B cell (primary cell): ENCODE measurements around the gene CLP1. TPM values are rescaled to one million over a fixed set of nuclear protein-coding genes. Genes with fewer than 3 reads are reported as not detected.

Experiments used
- ATAC-seq: fragments of 200-7000 bp; cut with Tn5 transposase; one replicate; pipeline ENCODE4 v1.10.0; 2021; ENCODE audit warnings: low read depth, mild to moderate bottlenecking, moderate number of reproducible peaks, moderate library complexity
- CTCF ChIA-PET: fragments of 350-600 bp; sonication (Branson Sonifier 250); formaldehyde crosslinking; loops from one replicate; lab custom pipeline; 2021; ENCODE audit warnings: antibody characterized with exemption, inconsistent platforms; lab: Charles Lee
- POLR2A ChIA-PET: fragments of 350-600 bp; sonication (Branson Sonifier 250); formaldehyde crosslinking; loops from one replicate; lab custom pipeline; 2021; ENCODE audit warnings: antibody characterized with exemption; lab: Charles Lee
- DNase-seq: peaks from one replicate; pipeline ENCODE4 v3.0.0; 2013
- H2AFZ ChIP-seq: 2 replicates; pipeline ENCODE4 v1.6.1; 2012; ENCODE audit warnings: mild to moderate bottlenecking, low read depth, low read length; ENCODE audit not compliant: insufficient read depth, poor library complexity, severe bottlenecking
- H3K27ac ChIP-seq, 2 donors: 1 replicate in 1 of 2; 2 replicates in 1 of 2; pipeline ENCODE4 v1.5.1; 2012 to 2013; ENCODE audit warnings: low read length in 2 of 2, mild to moderate bottlenecking in 2 of 2, moderate library complexity in 1 of 2
- H3K27me3 ChIP-seq, 4 experiments: fragments of 200-600 bp in 1 of 4; sonication (generic) in 1 of 4; replicated peaks in 1 of 4; 1 replicate in 2 of 4; 2 replicates in 2 of 4; pipeline versions ENCODE4 v1.6.1 to v1.7.0; 2013 to 2016; ENCODE audit warnings: low read length in 3 of 4, mild to moderate bottlenecking in 2 of 4, mixed read lengths in 1 of 4, moderate library complexity in 1 of 4; ENCODE audit not compliant: insufficient read depth in 4 of 4, control insufficient read depth in 3 of 4; ENCODE audit errors: control extremely low read depth in 1 of 4
- H3K36me3 ChIP-seq, 2 experiments: replicated peaks in 1 of 2; 1 replicate in 1 of 2; 2 replicates in 1 of 2; pipeline versions ENCODE4 v1.6.1 to v1.7.1; 2013; ENCODE audit warnings: low read length in 1 of 2; ENCODE audit not compliant: insufficient read depth in 2 of 2, control insufficient read depth in 1 of 2; ENCODE audit errors: control extremely low read depth in 1 of 2, extremely low read depth in 1 of 2
- H3K4me1 ChIP-seq, 2 donors: fragments of 200-600 bp in 1 of 2; sonication (generic) in 1 of 2; 1 replicate in 1 of 2; 2 replicates in 1 of 2; pipeline versions ENCODE4 v1.5.1 to v1.6.1; 2013 to 2017; ENCODE audit warnings: low read length in 2 of 2; ENCODE audit not compliant: control insufficient read depth in 2 of 2, insufficient read depth in 2 of 2
- H3K4me2 ChIP-seq: replicated peaks from 2 replicates; pipeline ENCODE3; 2012; ENCODE audit warnings: mild to moderate bottlenecking, low read depth, low read length; ENCODE audit not compliant: poor library complexity, severe bottlenecking
- H3K4me3 ChIP-seq, 5 experiments: fragments of 200-600 bp in 1 of 5; sonication (generic) in 1 of 5; 1 replicate in 3 of 5; 2 replicates in 2 of 5; pipeline versions ENCODE4 v1.5.1 to v1.7.0; 2011 to 2016; ENCODE audit warnings: low read length in 4 of 5, mild to moderate bottlenecking in 4 of 5, low read depth in 2 of 5, control low read depth in 1 of 5, moderate library complexity in 1 of 5; ENCODE audit not compliant: insufficient read depth in 1 of 5; ENCODE audit errors: control extremely low read depth in 1 of 5, extremely low read depth in 1 of 5
- H3K79me2 ChIP-seq: fragments of 200-600 bp; sonication (generic); one replicate; pipeline ENCODE4 v1.6.0; 2016; ENCODE audit warnings: low read length; ENCODE audit not compliant: control insufficient read depth, insufficient read depth
- H3K9ac ChIP-seq: fragments of 200-600 bp; sonication (generic); 2 replicates; pipeline ENCODE4 v1.6.1; 2017; ENCODE audit warnings: mild to moderate bottlenecking, low read length, moderate library complexity
- H3K9me3 ChIP-seq, 3 donors: one replicate each; pipeline versions ENCODE4 v1.6.1 to v1.7.1; 2013; ENCODE audit warnings: low read length in 2 of 3; ENCODE audit not compliant: control insufficient read depth in 2 of 3, insufficient read depth in 1 of 3; ENCODE audit errors: control extremely low read depth in 1 of 3
- H4K20me1 ChIP-seq: 2 replicates; pipeline ENCODE4 v1.6.0; 2012; ENCODE audit warnings: mild to moderate bottlenecking, low read length; ENCODE audit not compliant: insufficient read depth, control insufficient read depth, poor library complexity, severe bottlenecking
- H3K27ac Mint-ChIP-seq: one replicate; pipeline ENCODE4 v1.8.0; 2021; ENCODE audit warnings: mixed read lengths
- H3K27me3 Mint-ChIP-seq: one replicate; pipeline ENCODE4 v1.8.0; 2021; ENCODE audit warnings: mixed read lengths
- H3K4me1 Mint-ChIP-seq: one replicate; pipeline ENCODE4 v1.8.0; 2021; ENCODE audit warnings: mixed read lengths
- H3K4me3 Mint-ChIP-seq: one replicate; pipeline ENCODE4 v1.8.0; 2021; ENCODE audit warnings: mixed read lengths
- H3K9me3 Mint-ChIP-seq: one replicate; pipeline ENCODE4 v1.8.0; 2022; ENCODE audit warnings: mixed read lengths; ENCODE audit not compliant: insufficient read depth
- EZH2 ChIP-seq: IDR thresholded peaks from 2 replicates; pipeline ENCODE4 v1.6.1; 2012; ENCODE audit warnings: borderline replicate concordance, low read depth, mild to moderate bottlenecking, moderate library complexity, low read length; ENCODE audit not compliant: insufficient read depth, poor library complexity, severe bottlenecking
- WGBS: methylation state at CpG from one replicate; pipeline ENCODE4 v1.1.5; 2013; ENCODE audit warnings: missing lambda C conversion rate; ENCODE audit not compliant: insufficient coverage; 5-methylcytosine and 5-hydroxymethylcytosine counted together
- intact Hi-C: fragments of 100-400 bp; cut with micrococcal nuclease; formaldehyde crosslinking; loops from one replicate; pipeline ENCODE4 v1.10.0; 2022
- polyA plus RNA-seq: library from polyadenylated mRNA; depleted of rRNA; stranded (reverse); fragments of >200 nt; gene quantifications from 2 replicates; pipeline ENCODE4 v1.2.3, GENCODE V29; 2012
- total RNA-seq, 2 donors: library from RNA; stranded (reverse); fragments of 120-200 nt in 1 of 2; gene quantifications; 1 replicate in 1 of 2; 2 replicates in 1 of 2; pipeline versions ENCODE4 v1.2.3 to v1.2.4, GENCODE V29; 2013 to 2022
- TF ChIP-seq, protein P1 (sequence below): fragments of 200-600 bp; IDR thresholded peaks from one replicate; pipeline ENCODE4 v1.8.0; 2022; ENCODE audit warnings: antibody characterized with exemption, mild to moderate bottlenecking

Gene CLP1
- total and polyA plus RNA-seq, 2 donors (not counting 1 experiment from before 2014, with no cell fraction given): 6.0 to 15.5 TPM

DNA sequence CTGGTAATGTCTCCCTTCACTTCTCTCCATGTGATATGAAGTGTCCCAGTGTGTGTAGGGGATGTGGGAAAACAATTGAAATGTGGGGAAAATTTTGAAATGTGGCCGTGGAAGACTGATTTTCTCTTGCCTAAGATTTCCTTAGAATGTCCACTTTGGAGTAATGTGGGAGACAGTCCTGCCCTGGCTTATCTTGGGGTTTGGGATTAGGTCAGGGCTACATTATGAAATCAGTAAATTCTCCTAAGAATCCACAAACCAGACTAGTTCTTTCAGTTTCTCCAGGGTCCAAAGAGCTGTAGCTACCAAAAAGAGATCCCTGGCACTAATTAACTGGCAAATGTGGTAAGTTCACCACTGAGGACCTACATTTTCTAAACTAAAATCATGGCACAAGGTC lies 30.7 kb upstream of the CLP1 start:
- no peaks in the 10 kb centered on the region for H3K36me3 ChIP-seq
- H4K20me1 ChIP-seq: no peaks in the 10 kb centered on the region
- no CpG with 5 or more reads among the region's 1 CpG for WGBS
- DNase-seq (no peak), ATAC-seq (no peak)
- peaks cover 0 to 1% (median 0%) of the 10 kb centered on the region in 4 experiments for H3K27me3 ChIP-seq
- no peaks in the 10 kb centered on the region for H3K79me2 ChIP-seq
- H3K4me3 ChIP-seq: no peak overlapping the region
- H3K9me3 Mint-ChIP-seq: no peaks in the 10 kb centered on the region
- ChIA-PET POLR2A (no interaction called here), CTCF (no interaction called here)
- no peak overlapping the region for H3K9ac ChIP-seq
- no peaks in the 10 kb centered on the region for H3K4me1 Mint-ChIP-seq
- no peaks in the 10 kb centered on the region for H3K4me1 ChIP-seq
- no peak overlapping the region for H2AFZ ChIP-seq
- no peak overlapping the region for H3K4me2 ChIP-seq
- H3K27ac Mint-ChIP-seq: no peak overlapping the region
- H3K27ac ChIP-seq: no peak overlapping the region
- H3K4me3 Mint-ChIP-seq: no peak overlapping the region
- intact Hi-C loops: no loop called here
- TF ChIP-seq, protein P1, sequence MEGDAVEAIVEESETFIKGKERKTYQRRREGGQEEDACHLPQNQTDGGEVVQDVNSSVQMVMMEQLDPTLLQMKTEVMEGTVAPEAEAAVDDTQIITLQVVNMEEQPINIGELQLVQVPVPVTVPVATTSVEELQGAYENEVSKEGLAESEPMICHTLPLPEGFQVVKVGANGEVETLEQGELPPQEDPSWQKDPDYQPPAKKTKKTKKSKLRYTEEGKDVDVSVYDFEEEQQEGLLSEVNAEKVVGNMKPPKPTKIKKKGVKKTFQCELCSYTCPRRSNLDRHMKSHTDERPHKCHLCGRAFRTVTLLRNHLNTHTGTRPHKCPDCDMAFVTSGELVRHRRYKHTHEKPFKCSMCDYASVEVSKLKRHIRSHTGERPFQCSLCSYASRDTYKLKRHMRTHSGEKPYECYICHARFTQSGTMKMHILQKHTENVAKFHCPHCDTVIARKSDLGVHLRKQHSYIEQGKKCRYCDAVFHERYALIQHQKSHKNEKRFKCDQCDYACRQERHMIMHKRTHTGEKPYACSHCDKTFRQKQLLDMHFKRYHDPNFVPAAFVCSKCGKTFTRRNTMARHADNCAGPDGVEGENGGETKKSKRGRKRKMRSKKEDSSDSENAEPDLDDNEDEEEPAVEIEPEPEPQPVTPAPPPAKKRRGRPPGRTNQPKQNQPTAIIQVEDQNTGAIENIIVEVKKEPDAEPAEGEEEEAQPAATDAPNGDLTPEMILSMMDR: no peak
- H3K9me3 ChIP-seq: no peaks in the 10 kb centered on the region
- H3K27me3 Mint-ChIP-seq: peaks cover 36% of the 10 kb centered on the region

DNA sequence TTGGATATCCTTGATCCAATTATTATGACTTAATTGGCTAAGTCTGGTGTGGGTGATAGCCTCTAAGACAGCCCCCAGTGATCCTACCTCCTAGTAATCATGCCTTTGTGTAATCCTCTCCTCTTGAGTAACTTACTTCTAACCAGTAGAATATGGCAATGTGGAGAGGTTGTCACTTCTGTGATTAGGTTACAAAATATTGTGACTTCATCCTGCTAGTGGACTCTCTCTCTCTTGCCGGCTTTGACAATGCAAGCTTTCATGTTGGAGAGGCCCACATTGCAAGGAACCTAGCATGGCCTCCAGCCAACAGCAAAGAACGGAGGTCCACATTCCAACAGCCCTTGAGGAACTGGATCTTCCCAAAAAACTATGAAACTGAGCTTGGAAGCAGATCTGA lies 27.4 kb upstream of the CLP1 start:
- H4K20me1 ChIP-seq: no peaks in the 10 kb centered on the region
- no peak overlapping the region for H2AFZ ChIP-seq
- no peaks in the 10 kb centered on the region for H3K4me1 ChIP-seq
- no peak overlapping the region for H3K9ac ChIP-seq
- no peaks in the 10 kb centered on the region for H3K79me2 ChIP-seq
- no peak for ATAC-seq
- WGBS: 96% methylated on average over 2 of the region's 2 CpGs
- Mint-ChIP-seq H3K4me1 (no peaks in the 10 kb centered on the region), H3K9me3 (no peaks in the 10 kb centered on the region), H3K27me3 (peaks cover 50% of the 10 kb centered on the region), H3K4me3 (no peak overlapping the region), H3K27ac (no peak overlapping the region)
- TF ChIP-seq, protein P1: no peak
- no peak for TF ChIP-seq EZH2
- H3K27me3 ChIP-seq: peaks cover 0 to 27% (median 4%) of the 10 kb centered on the region in 4 experiments
- no peak overlapping the region for H3K4me2 ChIP-seq
- no peak overlapping the region for H3K4me3 ChIP-seq
- no peaks in the 10 kb centered on the region for H3K9me3 ChIP-seq
- H3K36me3 ChIP-seq: no peaks in the 10 kb centered on the region
- intact Hi-C loops: no loop called here
- ChIA-PET CTCF (interaction anchor here (1.2 to 5.4 kb wide), 2 partner anchors 13 to 282 kb away, joined by 6 to 23 read pairs; no protein-coding TSS in a partner anchor), POLR2A (no interaction called here)
- no peak for DNase-seq
- H3K27ac ChIP-seq: no peak overlapping the region
